Activated naive CD4-positive, alpha-beta T cell treated with anti-CD3 and anti-CD28 coated beads, Interleukin-2, amount 50 U/mL, for 24 hours (primary cell): ENCODE data around the gene MSH2.

ENCODE experiments used
- H3K27ac Mint-ChIP-seq: one replicate; pipeline ENCODE4 v1.8.0; 2021; ENCODE audit warnings: mild to moderate bottlenecking, mixed read lengths
- H3K27me3 Mint-ChIP-seq: one replicate; pipeline ENCODE4 v1.8.0; 2021; ENCODE audit warnings: mixed read lengths
- H3K36me3 Mint-ChIP-seq: one replicate; pipeline ENCODE4 v1.8.0; 2021; ENCODE audit warnings: mixed read lengths
- H3K4me1 Mint-ChIP-seq: one replicate; pipeline ENCODE4 v1.8.0; 2021; ENCODE audit warnings: mixed read lengths
- H3K4me3 Mint-ChIP-seq: one replicate; pipeline ENCODE4 v1.8.0; 2021; ENCODE audit warnings: mild to moderate bottlenecking, mixed read lengths
- H3K9me3 Mint-ChIP-seq: one replicate; pipeline ENCODE4 v1.8.0; 2021; ENCODE audit warnings: mixed read lengths

Gene MSH2

GRCh38 chr2:47506024-47506423 lies 103.1 kb downstream of the MSH2 start:
- no peaks in the 10 kb centered on the region for H3K4me1 Mint-ChIP-seq
- H3K9me3 Mint-ChIP-seq: peaks cover 6% of the 10 kb centered on the region

DNA sequence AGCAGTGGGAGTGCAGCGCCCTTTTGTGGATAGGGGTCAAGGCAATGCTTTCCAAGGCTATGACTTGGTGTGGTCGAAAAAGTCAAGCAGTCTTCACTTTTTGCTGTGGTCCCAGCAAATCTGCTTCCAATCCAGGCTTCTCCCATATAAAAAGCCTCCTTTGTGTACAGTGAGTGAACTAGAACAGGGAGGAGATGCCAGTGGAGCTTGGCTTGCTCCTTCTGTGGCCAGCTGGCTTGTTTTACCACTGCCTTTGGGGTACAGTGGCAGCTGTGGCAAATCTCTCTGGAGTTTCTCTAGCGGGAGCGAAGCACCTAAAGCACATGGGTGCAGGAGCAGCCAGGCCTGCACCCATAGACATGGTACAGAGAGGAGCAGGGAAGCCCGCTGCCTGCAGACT lies 103.5 kb downstream of the MSH2 start:
- Mint-ChIP-seq H3K27ac (no peak overlapping the region), H3K27me3 (no peaks in the 10 kb centered on the region), H3K4me1 (no peaks in the 10 kb centered on the region), H3K4me3 (no peak overlapping the region), H3K9me3 (peaks cover 6% of the 10 kb centered on the region), H3K36me3 (peaks cover 6% of the 10 kb centered on the region)

More at GRCh38 chr2:47506024-47506423, 103.1 kb downstream of the MSH2 start:
- no peaks in the 10 kb centered on the region for H3K27me3 Mint-ChIP-seq
- no peak overlapping the region for H3K4me3 Mint-ChIP-seq
- peaks cover 6% of the 10 kb centered on the region for H3K36me3 Mint-ChIP-seq
- H3K27ac Mint-ChIP-seq: no peak overlapping the region

- H3K27ac Mint-ChIP-seq: no peak overlapping the region
- H3K4me1 Mint-ChIP-seq: no peaks in the 10 kb centered on the region
- H3K36me3 Mint-ChIP-seq: peaks cover 6% of the 10 kb centered on the region
- H3K27me3 Mint-ChIP-seq: no peaks in the 10 kb centered on the region
- H3K9me3 Mint-ChIP-seq: peaks cover 6% of the 10 kb centered on the region
- no peak overlapping the region for H3K4me3 Mint-ChIP-seq
Measured at GRCh38 chr2:47508080-47508479, 105.1 kb downstream of the MSH2 start.

DNA sequence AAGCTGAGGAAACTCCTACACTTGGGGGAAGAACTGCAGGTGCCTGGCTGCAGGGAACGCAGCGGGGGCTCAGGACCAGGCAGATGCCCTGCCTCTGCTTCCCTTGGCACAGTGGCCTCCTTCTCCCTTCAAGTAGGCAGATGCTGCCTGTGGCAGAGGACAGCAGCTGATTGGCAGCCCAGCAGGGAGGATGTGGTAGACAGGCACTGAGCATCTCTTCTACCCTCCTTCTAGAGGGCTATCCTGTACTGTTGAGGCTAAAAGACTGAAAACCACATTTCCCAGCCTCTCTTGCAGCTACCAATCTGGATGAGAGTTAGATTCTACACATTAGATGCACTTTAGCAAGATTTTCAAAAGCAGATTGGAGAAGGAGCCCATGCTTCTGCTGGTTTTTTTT lies 105.7 kb downstream of the MSH2 start:
- no peak overlapping the region for H3K4me3 Mint-ChIP-seq
- peaks cover 6% of the 10 kb centered on the region for H3K9me3 Mint-ChIP-seq
- no peaks in the 10 kb centered on the region for H3K4me1 Mint-ChIP-seq
- H3K36me3 Mint-ChIP-seq: peaks cover 8% of the 10 kb centered on the region
- no peak overlapping the region for H3K27ac Mint-ChIP-seq
- H3K27me3 Mint-ChIP-seq: no peaks in the 10 kb centered on the region

GRCh38 chr2:47509250-47509649 lies 106.3 kb downstream of the MSH2 start:
- no peaks in the 10 kb centered on the region for H3K4me1 Mint-ChIP-seq
- no peaks in the 10 kb centered on the region for H3K27me3 Mint-ChIP-seq
- no peak overlapping the region for H3K4me3 Mint-ChIP-seq
- H3K36me3 Mint-ChIP-seq: peaks cover 11% of the 10 kb centered on the region
- H3K27ac Mint-ChIP-seq: no peak overlapping the region
- H3K9me3 Mint-ChIP-seq: peaks cover 4% of the 10 kb centered on the region

DNA sequence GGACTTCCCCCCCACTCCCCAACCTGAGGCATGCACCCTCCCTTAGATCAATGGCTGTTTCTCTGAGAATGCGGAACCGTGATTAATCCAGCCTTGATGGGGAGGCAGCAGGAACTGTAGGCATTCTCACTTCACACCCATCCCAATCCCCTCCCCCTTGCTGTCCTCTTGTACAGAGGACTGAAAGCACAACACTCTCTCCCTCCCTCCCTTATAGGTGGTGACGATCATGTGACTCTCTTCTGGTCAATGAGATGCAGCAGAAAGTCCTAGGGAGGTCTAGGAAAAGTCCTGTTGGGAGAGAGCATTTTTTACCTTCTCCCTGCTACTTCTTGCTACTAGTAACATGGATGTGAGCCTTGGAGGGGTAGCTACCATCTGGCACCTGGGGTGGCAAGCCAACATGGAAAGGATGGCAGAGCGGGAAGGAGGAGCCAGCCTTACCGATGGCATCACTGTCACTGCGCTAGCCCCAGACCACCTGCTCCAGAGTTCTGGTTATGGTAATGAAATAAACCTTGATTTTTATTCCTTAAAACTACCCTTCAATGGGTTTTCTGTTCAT lies 106.9 kb downstream of the MSH2 start:
- H3K36me3 Mint-ChIP-seq: peaks cover 9% of the 10 kb centered on the region

GRCh38 chr2:47510745-47511144 lies 107.8 kb downstream of the MSH2 start:
- no peaks in the 10 kb centered on the region for H3K4me1 Mint-ChIP-seq
- no peak overlapping the region for H3K4me3 Mint-ChIP-seq
- H3K27ac Mint-ChIP-seq: no peak overlapping the region
- peaks cover 6% of the 10 kb centered on the region for H3K36me3 Mint-ChIP-seq
- H3K9me3 Mint-ChIP-seq: no peaks in the 10 kb centered on the region
- H3K27me3 Mint-ChIP-seq: no peaks in the 10 kb centered on the region

More for the DNA sequence above, 106.9 kb downstream of the MSH2 start:
- no peaks in the 10 kb centered on the region for H3K4me1 Mint-ChIP-seq
- H3K9me3 Mint-ChIP-seq: no peaks in the 10 kb centered on the region
- no peak overlapping the region for H3K27ac Mint-ChIP-seq
- no peaks in the 10 kb centered on the region for H3K27me3 Mint-ChIP-seq
- no peak overlapping the region for H3K4me3 Mint-ChIP-seq

DNA sequence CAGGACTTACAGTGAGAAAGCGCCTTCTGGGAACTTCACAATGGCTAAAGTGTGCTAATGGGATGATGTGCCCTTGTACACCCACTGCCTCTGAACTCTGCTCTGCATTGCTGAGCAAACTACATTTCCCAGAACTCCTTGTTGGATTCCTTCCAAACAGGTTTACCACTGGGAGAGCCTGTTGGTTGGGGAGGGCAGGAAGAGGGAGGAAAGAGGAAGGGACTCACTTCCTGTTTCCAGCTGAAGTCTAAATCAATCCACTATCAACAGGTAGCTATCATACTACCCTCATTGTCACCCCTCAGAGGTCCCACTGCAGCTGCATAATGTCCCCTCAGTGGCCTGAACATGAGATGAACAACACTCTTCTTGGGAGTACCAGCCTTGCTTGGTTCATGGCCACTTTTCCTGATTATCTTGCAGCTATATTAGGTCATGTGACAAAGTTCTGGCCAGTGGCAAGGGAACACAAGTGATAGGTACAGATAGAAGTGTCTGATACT lies 109.7 kb downstream of the MSH2 start:
- H3K4me3 Mint-ChIP-seq: no peak overlapping the region
- H3K27ac Mint-ChIP-seq: no peak overlapping the region
- H3K9me3 Mint-ChIP-seq: no peaks in the 10 kb centered on the region
- H3K4me1 Mint-ChIP-seq: no peaks in the 10 kb centered on the region
- peaks cover 5% of the 10 kb centered on the region for H3K36me3 Mint-ChIP-seq
- H3K27me3 Mint-ChIP-seq: no peaks in the 10 kb centered on the region

DNA sequence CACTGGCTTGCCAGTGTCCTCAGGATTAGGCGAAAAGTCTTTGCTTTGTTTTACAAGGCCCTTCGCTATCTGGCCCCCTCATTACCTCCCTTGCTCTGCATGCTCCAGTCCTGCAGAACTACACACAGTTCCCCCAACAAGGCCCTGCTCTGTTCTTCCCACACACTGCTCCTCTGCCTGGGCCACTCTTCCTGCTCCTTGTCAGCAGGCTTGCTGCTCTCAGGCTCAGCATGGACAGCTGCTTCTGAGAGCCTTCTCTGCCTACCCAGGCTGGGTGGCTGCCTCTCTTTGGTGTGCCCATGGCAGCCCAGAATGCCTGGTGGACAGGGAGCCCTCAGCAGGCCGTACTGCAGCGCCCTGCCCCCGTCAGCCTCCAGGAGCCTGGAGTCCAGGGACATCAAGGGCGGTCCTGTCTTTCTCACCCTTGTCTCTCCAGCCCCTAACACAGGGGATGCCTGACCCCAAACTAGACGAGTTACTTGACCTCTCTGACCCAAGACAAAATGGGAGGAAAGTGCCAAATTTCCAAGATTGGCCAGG lies 111.1 kb downstream of the MSH2 start:
- Mint-ChIP-seq H3K27ac (no peak overlapping the region), H3K27me3 (no peaks in the 10 kb centered on the region), H3K4me3 (no peak overlapping the region), H3K4me1 (no peaks in the 10 kb centered on the region), H3K9me3 (no peaks in the 10 kb centered on the region), H3K36me3 (peaks cover 5% of the 10 kb centered on the region)

- peaks cover 9% of the 10 kb centered on the region for H3K4me1 Mint-ChIP-seq
- no peaks in the 10 kb centered on the region for H3K27me3 Mint-ChIP-seq
- no peak overlapping the region for H3K27ac Mint-ChIP-seq
- peaks cover 5% of the 10 kb centered on the region for H3K36me3 Mint-ChIP-seq
- H3K9me3 Mint-ChIP-seq: no peaks in the 10 kb centered on the region
- no peak overlapping the region for H3K4me3 Mint-ChIP-seq
Measured at GRCh38 chr2:47516360-47517104, 113.6 kb downstream of the MSH2 start.

GRCh38 chr2:47518497-47519146 lies 115.7 kb downstream of the MSH2 start:
- Mint-ChIP-seq H3K27me3 (no peaks in the 10 kb centered on the region), H3K4me3 (no peak overlapping the region), H3K36me3 (peaks cover 3% of the 10 kb centered on the region), H3K9me3 (no peaks in the 10 kb centered on the region), H3K4me1 (peaks cover 12% of the 10 kb centered on the region), H3K27ac (no peak overlapping the region)

DNA sequence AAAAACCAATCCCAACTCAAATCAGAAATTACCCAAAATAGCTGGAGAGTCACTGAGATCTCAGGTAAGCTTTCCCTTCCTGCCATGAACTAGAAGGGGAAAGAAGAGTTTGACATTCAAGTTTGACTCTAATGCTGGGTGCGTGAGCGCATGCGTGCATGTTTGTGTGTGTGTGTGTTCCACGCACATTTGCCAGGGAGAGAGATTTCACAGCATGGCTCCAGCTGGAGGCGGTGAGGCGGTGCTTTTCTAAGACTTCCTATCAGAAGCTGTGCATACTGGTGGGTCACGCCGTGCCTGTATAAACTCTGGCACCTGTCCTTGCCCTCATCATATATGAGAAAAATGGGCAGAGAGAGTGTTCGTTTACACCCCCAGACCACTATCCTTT lies 116.2 kb downstream of the MSH2 start:
- H3K36me3 Mint-ChIP-seq: no peaks in the 10 kb centered on the region
- H3K27ac Mint-ChIP-seq: no peak overlapping the region
- no peaks in the 10 kb centered on the region for H3K27me3 Mint-ChIP-seq
- H3K9me3 Mint-ChIP-seq: no peaks in the 10 kb centered on the region
- H3K4me1 Mint-ChIP-seq: peaks cover 12% of the 10 kb centered on the region
- no peak overlapping the region for H3K4me3 Mint-ChIP-seq

DNA sequence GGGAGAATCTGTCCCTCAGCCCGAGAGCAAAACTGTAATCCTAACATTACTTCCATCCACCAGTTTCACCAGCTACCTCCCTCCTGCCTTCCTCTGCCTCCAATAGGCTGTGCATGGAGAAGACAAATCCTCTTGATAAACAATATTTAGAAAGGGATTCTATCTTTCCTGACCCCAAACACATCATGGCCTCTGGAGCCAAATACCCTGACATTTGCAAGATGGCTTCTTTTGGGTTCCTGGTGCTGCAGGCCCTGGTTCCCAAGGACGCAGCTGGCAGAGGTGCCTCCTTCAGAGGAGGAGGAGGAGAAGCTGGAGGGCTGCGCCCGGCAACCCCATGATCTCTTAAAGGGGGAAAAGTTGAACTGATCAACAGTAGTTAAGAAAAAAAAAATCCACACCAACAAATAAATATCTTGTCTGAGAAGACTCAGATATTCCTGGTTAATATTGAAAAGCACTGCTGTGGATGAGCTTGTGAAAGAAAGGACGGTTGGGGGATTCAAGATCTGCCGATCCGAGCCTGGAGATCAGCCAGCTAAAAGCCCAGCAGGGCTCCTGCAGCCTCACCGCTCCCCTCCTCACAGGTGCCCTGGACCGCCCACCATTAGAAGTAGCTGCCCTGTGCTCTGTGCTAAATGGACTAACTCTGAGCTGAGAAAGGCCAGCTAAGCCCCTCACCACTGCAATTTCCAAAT lies 116.8 kb downstream of the MSH2 start:
- Mint-ChIP-seq H3K27me3 (no peaks in the 10 kb centered on the region), H3K36me3 (no peaks in the 10 kb centered on the region), H3K9me3 (no peaks in the 10 kb centered on the region), H3K4me1 (peaks cover 12% of the 10 kb centered on the region), H3K4me3 (peak overlapping the region; percentile 77), H3K27ac (no peak overlapping the region)

DNA sequence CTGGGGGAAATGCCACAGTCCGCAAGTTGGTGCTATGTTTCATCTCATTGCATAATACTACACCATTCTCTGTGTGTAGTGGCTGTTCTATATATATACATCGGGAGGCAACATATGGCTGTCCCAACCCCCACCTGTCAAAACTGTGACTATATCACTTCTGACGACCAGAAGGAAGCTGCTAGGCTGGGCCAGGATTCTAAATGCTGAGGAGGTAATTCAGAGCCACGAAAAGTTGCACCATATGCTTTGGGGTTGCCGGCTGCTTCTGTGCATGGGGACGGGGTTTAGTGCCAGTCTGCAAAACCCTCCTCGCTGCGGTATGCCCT lies 117.3 kb downstream of the MSH2 start:
- Mint-ChIP-seq H3K4me3 (peak overlapping the region; percentile 77), H3K36me3 (no peaks in the 10 kb centered on the region), H3K27me3 (no peaks in the 10 kb centered on the region), H3K4me1 (peaks cover 12% of the 10 kb centered on the region), H3K9me3 (no peaks in the 10 kb centered on the region), H3K27ac (no peak overlapping the region)

DNA sequence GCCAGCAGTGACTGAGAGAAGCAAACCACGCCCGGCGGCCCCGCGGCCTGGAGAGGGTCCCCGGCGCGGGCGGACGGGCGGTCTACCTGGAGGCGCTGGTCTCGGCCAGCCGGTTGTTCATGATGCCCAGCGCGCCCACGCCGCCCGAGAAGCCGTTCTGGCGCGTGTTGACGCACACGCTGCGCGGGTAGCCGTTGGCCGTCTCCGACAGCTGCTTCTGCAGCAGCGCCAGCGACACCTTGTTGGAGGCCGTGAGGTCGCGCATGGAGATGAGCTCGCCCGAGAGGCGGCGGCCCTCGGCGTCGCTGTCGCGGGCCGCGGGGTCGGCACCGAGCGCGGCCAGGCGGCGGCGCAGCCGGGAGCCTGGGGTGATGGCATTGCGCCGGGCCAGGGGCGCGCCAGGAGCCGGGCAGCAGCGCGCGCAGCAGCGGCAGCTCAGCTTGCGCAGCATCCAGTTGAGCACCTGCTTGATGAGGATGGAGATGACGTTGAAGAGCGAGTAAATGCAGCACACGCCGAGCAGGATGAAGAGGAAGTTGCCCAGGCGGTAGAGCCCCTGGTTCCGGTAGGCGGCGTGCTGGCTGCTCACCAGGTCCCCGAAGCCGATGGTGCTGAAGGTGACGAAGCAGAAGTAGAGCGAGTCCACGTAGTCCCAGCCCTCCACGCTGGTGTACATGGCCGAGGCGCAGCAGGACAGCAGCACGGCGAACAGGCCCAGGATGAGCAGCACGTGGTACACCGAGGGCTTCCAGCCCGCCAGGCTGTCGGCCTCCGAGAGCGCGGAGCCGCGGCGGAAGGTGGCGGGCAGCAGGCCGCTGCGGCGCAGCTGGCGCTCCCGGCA lies 118.1 kb downstream of the MSH2 start:
- no peaks in the 10 kb centered on the region for H3K27me3 Mint-ChIP-seq
- peak overlapping the region; percentile 94 for H3K27ac Mint-ChIP-seq
- H3K4me3 Mint-ChIP-seq: peak overlapping the region; percentile 93
- no peaks in the 10 kb centered on the region for H3K36me3 Mint-ChIP-seq
- H3K9me3 Mint-ChIP-seq: no peaks in the 10 kb centered on the region
- H3K4me1 Mint-ChIP-seq: peaks cover 12% of the 10 kb centered on the region
